ENCODE results near the gene TRIM16. TPM values are rescaled to one million over a fixed set of nuclear protein-coding genes. Genes with fewer than 3 reads are reported as not detected.

The TRIM16 gene
- 196 to 235 TPM (median 212 TPM) in 5 replicates for total RNA-seq (2022; extraction: Qiagen RNA extraction)

DNA sequence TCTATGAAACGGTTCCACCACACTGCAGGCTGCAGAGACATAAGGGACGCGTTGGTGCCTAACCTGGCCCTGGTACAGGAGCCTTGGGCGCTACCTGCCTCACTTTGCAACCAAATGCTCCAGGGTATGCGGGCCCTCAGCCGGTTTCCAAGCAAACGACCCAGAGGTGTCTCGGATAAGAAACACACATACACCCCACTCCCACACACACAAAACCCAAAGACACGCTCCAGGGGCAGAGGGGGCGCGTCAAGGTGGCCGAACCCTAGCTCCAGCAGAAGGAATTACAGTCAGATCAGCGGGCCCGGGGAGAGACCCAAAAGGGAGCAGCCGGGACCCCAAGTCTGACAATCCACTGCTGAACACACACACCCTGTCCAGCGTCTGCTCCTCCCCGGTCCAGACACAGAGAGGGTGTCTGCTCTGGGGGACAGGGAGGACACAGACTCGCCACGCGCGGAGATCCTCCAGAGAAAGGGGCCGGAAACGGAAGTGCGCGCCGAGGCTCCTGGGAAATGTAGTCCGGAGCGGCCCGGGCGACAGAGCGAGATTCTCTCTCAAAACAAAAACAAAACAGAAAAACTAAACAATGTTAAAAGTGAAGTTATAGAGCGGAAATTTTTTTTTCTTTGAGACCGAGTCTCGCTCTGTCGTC, at the start of gene TRIM16:
TRIM16 (minus strand) TSS at position 488 of the 655 bp plus-strand sequence. CDS start 32,702 bp downstream, outside the sequence.

DNA sequence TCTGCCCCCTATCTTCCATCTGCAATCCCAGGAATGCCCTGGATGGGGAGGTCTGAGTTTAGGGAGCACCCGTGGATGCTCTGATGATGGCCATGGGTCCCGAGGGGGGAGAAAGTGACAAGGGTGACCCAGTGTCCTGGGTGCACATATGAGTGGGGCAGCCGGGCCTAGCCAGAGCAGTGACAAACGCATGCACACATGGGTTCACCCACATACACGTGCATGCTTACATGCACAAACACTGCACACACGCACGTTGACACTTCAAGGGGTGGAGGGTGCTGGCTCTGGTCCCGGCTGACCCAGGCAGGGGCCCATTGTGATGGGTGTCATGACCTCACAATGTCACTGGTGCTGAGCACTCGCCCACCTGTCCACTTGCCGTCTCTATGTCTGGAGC, 47.8 kb upstream of the TRIM16 start, which contains the start of gene TBC1D26:
TBC1D26 (plus strand) TSS at position 384 of the 400 bp plus-strand sequence. CDS start 3,066 bp downstream, outside the sequence.

DNA sequence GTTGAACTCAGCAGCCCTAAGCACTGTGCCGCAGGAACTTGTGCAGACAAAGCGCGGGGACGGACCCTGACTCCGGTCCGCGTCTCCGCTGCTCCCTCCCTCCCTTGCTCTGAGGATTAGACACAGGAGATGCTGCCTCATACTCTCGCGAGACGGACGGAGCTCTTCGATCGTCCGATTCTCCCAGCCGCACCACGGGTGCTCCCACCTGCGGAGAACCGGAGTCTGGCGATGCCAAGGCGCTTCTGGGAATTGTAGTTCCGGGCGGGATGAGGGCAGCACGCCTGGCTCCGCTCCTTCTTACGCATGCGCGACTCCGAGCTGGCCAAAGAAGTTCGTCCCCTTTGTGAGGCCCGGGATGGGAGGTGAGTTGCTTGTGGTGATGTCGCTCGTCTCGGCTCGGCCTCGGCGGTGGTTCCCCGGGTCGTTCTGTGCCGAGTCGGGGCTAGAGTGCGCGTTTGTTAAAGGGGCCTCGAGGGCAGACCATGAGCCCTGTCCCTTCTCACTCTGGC, 15.4 kb upstream of the TRIM16 start, which contains the start of gene ZNF286A:
ZNF286A (plus strand) TSS at position 340 of the 512 bp plus-strand sequence. CDS start 578 bp downstream, outside the sequence.

DNA sequence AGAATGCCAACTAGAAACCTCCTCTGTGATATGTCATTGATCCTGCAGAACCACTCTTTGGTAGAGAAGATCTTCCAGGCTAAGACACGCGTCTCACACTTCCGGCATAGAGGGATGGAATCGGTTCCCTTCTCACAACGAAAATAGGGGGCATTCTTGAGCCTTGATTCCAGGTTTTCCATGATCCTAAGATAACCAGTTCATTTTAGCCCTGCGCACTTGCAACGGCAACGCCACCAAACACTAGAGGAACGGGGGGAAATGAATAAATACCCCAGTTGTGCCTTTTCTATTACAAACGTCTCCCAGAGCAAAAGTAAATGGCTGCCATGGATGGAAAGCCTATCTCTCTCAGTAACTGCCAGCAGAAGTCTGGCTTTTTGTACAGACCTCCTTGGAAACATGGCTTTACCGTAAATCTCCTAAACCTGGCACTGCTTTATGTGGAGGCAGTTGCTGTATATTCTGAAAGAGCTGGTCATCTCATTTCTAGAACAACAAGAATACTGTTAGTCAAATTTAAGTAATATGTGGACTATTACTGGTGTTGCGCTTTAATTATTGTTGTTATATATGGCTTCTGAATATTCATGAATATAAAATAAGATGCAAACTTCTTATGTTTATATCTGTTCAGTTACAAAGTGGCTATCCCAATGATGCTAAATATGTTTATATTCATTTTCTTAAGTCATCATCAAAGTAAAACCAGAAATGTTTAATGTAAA, 64.6 kb downstream of the TRIM16 start, which contains the start of gene FBXW10B:
FBXW10B (minus strand) TSS at position 374 of the 728 bp plus-strand sequence; CDS start at position 182, 192 bp downstream.

Other genes starting within 250 kb of the TRIM16 start
- gene CDRT4, start 216.7 kb downstream of the TRIM16 start, total RNA-seq (2022; extraction: Qiagen RNA extraction), result 0.78 to 1.6 TPM (median 1.2 TPM) in 4 of 5 replicates, not detected in the other
- 6.6 to 12.2 TPM (median 10.0 TPM) in 5 replicates for gene TVP23C, start 120.8 kb downstream of the TRIM16 start, total RNA-seq (2022; extraction: Qiagen RNA extraction)
- 2.0 to 3.7 TPM (median 3.4 TPM) in 5 replicates for gene FBXW10B, start 64.6 kb downstream of the TRIM16 start, total RNA-seq (2022; extraction: Qiagen RNA extraction)
- gene ZNF286A, start 15.4 kb upstream of the TRIM16 start, total RNA-seq (2022; extraction: Qiagen RNA extraction), result 25.2 to 31.4 TPM (median 28.7 TPM) in 5 replicates
- not detected in 5 replicates for gene TBC1D26, start 48.0 kb upstream of the TRIM16 start, total RNA-seq (2022; extraction: Qiagen RNA extraction)

All from A549 treated with dexamethasone at 1 μM for 4 hours (cell line).